GM19238 (cell line): ENCODE measurements around the gene MPHOSPH10.
A peak's percentile ranks its signal among the peaks of the same experiment; 100 is the strongest.
"Not testable (repeated sequence)": the region's sequence is repeated elsewhere in the genome, so short reads cannot be mapped to it uniquely, and the experiment has no call there.

Experiments used
- DNase-seq: peaks from one replicate; pipeline ENCODE4 v3.0.0; 2011; ENCODE audit warnings: low spot score; ENCODE audit not compliant: insufficient read length

Gene MPHOSPH10

DNA sequence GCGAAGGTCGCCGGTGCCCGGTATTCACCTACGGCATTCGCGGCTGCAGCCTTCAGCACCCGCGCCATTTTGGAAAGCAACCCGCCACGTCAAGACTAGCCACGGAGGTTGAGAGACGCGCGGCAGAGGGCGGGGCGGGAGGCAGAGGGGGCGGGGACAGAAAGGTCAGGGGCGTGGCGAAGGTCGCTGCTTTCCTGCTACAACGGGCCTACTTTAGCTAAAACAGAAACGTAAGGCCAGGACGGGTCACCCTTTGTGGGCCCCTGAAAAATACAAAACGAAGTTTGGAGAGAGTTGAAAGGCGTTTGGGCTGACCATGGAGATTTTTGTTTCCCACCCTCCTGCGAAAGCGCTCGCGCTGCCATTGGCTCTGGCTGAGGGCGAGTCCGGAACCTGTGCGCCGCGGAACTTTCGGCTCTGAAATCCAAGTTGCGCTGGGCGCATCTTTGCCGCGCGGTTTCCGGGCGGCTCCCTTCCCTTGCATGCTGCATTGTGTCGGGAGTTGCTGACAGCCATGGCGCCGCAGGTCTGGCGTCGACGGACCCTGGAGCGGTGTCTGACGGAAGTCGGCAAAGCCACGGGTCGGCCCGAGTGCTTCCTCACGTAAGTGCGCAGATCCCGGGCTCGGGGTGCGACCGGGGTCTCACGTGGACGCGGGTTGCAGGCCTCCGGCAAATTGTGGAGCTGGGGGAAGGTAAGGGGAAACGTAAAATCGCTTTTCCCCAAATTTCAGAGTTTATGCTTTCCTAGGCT is at the start of gene MPHOSPH10, which contains the start of gene MCEE:
Gene MPHOSPH10 (plus strand): TSS at position 483 of the 753 bp plus-strand sequence. CDS start 32 bp downstream, at position 515.
Gene MCEE (minus strand): TSS at position 78 of the 753 bp plus-strand sequence. CDS start 10 bp downstream, at position 68.
- peak; percentile 81 for DNase-seq

- no peak for DNase-seq
Observed at GRCh38 chr2:71082402-71083252, 47.8 kb upstream of the MPHOSPH10 start.

GRCh38 chr2:71083297-71083696 is 47.1 kb upstream of the MPHOSPH10 start:
- not testable (repeated sequence) for DNase-seq

DNA sequence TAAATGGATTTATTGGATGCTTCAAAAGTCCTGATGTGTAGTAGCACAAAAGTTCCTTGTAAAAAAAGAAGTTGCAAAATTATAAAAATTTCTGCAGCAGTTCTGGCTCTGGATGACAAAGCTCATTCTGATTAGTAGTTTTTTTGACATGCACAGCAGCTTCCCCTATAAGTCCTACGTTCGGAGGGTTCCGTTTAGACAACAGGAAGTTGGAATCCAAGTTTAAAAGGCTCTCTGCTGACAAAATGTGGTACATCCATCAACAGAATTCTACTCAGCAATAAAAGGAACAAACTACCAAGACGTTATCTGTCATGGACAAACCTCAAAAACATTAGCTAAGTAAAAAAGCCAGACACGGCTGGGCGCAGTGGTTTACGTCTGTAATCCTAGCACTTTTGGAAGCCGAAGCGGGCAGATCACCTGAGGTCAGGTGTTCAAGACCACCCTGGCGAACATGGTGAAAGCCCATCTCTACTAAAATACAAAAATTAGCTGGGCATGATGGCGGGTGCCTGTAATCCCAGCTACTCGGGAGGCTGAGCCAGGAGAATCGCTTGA is 46.6 kb upstream of the MPHOSPH10 start:
- DNase-seq: not testable (repeated sequence)

DNA sequence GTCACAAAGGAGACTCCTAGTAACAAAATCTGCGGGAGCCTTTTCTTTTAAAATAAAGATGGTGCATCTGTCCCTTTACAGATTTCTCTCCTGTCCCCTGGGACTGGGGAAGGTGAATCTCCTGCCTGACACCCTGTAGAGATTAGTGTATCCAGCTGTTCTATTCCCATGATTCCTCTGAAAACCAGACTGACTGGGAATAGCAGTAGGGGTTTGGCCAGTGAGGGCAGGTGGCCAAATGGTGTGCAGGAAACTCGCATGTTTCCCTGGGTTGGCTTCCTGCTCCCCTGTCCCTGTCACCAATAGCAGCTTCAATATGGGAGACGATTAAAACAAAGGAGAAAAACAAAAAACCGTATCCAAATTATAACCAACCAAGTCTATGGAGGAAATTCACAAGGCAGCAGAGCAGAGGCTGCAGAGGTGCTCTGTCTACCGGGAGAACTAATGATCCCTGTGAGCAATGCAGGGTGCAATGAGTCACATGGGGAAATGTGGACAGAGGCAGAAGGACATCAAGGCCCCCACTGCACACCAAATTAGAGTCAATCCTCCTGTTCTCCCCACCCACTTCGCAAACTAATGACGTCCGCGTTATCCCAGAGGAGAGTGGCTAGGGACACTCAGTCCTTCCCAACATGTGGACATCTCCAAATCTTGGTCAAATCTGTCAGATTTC is 45.0 kb upstream of the MPHOSPH10 start:
- not testable (repeated sequence) for DNase-seq

- not testable (repeated sequence) for DNase-seq
Observed at GRCh38 chr2:71089475-71089874, 41.0 kb upstream of the MPHOSPH10 start.

DNA sequence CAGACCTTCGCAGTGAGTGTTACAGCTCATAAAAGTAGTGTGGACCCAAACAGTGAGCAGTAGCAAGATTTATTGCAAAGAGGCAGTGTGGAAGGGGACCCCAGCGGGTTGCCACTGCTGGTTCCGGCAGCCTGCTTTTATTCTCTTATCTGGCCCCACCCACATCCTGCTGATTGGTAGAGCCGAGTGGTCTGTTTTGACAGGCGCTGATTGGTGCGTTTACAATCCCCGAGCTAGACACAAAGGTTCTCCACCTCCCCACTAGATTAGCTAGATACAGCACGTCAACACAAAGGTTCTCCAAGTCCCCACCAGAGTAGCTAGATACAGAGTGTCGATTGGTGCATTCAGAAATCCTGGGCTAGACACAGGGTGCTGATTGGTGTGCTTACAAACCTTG is 38.6 kb upstream of the MPHOSPH10 start:
- DNase-seq: not testable (repeated sequence)

GRCh38 chr2:71092491-71093260 is 37.8 kb upstream of the MPHOSPH10 start:
- not testable (repeated sequence) for DNase-seq

- DNase-seq: peak; percentile 38
Observed at GRCh38 chr2:71100195-71100964, 30.1 kb upstream of the MPHOSPH10 start.

GRCh38 chr2:71101656-71102055 is 28.8 kb upstream of the MPHOSPH10 start:
- DNase-seq: no peak

GRCh38 chr2:71102981-71103681 is 27.3 kb upstream of the MPHOSPH10 start:
- no peak for DNase-seq

GRCh38 chr2:71103809-71104208 is 26.6 kb upstream of the MPHOSPH10 start:
- DNase-seq: no peak

GRCh38 chr2:71106463-71106862 is 24.0 kb upstream of the MPHOSPH10 start:
- not testable (repeated sequence) for DNase-seq

DNA sequence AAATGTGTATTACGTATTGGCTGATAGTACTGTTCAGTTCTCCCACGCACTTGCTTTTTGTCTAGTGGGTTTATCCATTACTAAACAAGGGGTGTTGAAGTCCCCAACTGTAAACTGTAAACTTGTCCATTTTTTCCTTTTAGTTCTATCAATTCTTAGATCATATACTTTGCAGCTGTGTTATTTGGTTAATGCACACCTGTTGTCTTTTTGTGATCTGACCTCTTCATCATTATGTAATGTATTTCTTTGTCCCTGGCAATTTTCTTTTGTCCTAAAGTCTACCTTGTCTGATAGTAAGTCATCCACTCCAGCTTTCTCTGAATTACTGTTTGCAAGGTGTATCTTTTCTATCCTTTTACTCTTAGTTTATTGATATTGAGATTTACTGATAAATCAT is 22.3 kb upstream of the MPHOSPH10 start:
- no peak for DNase-seq

DNA sequence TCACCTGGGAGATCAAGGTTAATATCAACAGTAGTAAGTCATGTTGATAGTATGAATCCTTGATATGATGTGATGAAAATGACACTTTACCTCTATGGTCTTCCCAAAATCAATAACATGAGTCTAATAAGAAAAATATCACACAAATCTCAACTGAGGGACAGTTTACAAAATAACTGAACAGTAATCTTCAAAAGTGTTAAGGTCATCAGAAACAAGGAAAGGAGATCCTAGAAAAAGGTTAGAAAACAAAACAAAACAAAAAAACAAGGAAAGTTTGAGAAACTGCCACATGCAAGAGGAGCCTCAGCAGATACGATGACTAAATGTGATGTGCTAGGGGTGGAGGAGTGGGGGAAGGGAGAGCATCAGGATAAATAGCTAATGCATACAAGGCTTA is 16.6 kb upstream of the MPHOSPH10 start:
- no peak for DNase-seq

GRCh38 chr2:71117063-71117462 is 13.4 kb upstream of the MPHOSPH10 start:
- DNase-seq: no peak

GRCh38 chr2:71120195-71120594 is 10.2 kb upstream of the MPHOSPH10 start:
- DNase-seq: no peak

- no peak for DNase-seq
Observed at GRCh38 chr2:71121479-71121878, 9.0 kb upstream of the MPHOSPH10 start.
